ENCODE data around the gene RPH3AL. TPM values are rescaled to one million over a fixed set of nuclear protein-coding genes. Genes with fewer than 3 reads are reported as not detected.

The RPH3AL gene
- total RNA-seq, 4 donors from 2014 or later, result 13.0 to 49.2 (median 26.9) TPM

DNA sequence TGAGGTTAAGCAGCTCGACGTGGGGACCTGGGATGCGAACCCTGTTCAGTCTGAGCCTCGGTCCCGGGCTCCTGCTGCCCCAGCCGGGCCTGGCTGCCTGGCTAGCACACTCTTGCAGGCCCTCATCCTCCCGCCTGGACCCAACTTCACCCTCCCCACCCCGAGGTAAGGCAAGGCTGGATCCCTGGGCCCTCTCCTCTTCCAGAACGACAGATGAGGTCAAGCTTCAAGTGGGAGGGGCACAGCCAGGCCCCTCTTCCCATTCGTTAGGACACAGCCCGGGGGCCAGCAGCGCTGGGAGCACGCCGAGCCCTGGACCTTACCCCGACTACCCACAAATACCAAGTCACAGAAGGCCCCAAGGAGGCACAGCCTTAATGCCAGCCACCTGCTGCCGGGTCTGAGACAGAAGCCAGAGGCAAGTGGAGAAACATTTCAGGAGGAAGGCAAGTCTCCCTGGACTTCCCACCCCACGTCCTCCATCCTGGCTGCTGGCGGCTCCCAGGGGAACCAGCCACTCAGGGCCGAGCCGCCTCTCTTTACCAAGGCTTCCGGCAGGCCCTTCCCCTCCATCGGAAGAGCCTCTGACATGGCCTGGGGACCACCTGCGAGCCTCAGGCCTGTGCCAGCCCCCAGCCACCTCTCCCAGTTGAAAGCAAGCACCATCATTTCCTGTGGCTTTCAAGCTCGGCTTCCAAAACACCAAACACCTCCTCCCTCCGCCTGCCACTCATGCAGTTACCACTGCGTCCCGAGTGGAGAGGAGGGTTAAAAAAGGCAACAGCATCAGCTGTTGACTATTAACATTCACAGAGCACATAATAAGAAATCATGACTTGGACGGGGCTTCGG lies 59.9 kb downstream of the RPH3AL start:
- TF ChIP-seq, protein P1, sequence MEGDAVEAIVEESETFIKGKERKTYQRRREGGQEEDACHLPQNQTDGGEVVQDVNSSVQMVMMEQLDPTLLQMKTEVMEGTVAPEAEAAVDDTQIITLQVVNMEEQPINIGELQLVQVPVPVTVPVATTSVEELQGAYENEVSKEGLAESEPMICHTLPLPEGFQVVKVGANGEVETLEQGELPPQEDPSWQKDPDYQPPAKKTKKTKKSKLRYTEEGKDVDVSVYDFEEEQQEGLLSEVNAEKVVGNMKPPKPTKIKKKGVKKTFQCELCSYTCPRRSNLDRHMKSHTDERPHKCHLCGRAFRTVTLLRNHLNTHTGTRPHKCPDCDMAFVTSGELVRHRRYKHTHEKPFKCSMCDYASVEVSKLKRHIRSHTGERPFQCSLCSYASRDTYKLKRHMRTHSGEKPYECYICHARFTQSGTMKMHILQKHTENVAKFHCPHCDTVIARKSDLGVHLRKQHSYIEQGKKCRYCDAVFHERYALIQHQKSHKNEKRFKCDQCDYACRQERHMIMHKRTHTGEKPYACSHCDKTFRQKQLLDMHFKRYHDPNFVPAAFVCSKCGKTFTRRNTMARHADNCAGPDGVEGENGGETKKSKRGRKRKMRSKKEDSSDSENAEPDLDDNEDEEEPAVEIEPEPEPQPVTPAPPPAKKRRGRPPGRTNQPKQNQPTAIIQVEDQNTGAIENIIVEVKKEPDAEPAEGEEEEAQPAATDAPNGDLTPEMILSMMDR (IDR thresholded peaks at IDR 0.05; ENCODE audit: low read depth), result no peak

DNA sequence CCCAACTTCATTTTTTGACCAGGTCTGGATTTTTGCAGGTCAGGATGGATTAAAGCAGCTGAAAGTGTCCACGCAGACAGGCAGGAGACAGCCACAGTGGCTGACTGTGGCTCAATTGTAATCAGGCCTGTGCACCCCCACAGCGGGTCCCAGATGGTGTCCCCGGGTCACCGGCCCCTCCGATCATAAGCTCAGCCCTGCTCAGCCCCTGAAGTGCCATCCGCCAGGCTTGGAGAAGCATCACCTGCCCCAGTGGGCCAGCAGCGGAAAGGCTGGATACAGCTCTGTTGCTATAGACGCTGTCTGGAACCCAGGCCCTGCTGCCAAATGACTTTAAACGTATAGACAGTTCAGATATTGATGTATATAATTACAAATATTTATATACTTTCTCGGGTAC lies 60.6 kb downstream of the RPH3AL start:
- TF ChIP-seq, protein P1 (IDR thresholded peaks at IDR 0.05; ENCODE audit: low read depth), result no peak

DNA sequence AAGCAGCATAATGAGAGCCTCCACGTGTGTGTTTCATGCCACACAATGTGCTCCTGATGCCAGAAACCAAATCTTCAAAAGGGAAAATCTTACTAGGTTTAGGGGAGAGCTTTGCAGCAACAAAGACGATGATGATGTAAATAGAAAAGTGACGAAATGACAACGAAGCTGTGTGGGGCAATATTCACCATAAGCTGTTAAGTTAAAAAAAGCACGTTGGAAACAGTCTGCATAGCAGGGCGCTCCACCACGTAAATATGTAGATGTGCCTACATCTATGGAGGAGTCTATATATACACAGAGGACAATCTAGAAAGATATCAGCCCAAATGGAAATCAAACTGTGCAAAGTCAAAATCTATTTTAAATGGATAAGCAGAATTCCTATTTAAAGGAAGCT lies 61.0 kb downstream of the RPH3AL start:
- TF ChIP-seq, protein P1 (IDR thresholded peaks at IDR 0.05; ENCODE audit: low read depth), result no peak

- TF ChIP-seq, protein P1 (IDR thresholded peaks at IDR 0.05; ENCODE audit: low read depth), result no peak
These were observed 62.0 kb downstream of the RPH3AL start for GRCh38 chr17:290626-291025.

GRCh38 chr17:290121-290521 lies 62.5 kb downstream of the RPH3AL start:
- TF ChIP-seq, protein P1 (IDR thresholded peaks at IDR 0.05; ENCODE audit: low read depth), result no peak

GRCh38 chr17:289409-289808 lies 63.2 kb downstream of the RPH3AL start:
- TF ChIP-seq, protein P1 (IDR thresholded peaks at IDR 0.05; ENCODE audit: low read depth), result no peak

GRCh38 chr17:288802-289356 lies 63.7 kb downstream of the RPH3AL start:
- TF ChIP-seq, protein P1 (IDR thresholded peaks at IDR 0.05; ENCODE audit: low read depth), result no peak
